ENCODE measurements around the gene FBF1. TPM values are rescaled to one million over a fixed set of nuclear protein-coding genes. Genes with fewer than 3 reads are reported as not detected.
"Not testable (repeated sequence)": the region's sequence is repeated elsewhere in the genome, so short reads cannot be mapped to it uniquely, and the experiment has no call there.

The FBF1 gene
- total RNA-seq, 1 donor from 2014 or later = 5.1 TPM

DNA sequence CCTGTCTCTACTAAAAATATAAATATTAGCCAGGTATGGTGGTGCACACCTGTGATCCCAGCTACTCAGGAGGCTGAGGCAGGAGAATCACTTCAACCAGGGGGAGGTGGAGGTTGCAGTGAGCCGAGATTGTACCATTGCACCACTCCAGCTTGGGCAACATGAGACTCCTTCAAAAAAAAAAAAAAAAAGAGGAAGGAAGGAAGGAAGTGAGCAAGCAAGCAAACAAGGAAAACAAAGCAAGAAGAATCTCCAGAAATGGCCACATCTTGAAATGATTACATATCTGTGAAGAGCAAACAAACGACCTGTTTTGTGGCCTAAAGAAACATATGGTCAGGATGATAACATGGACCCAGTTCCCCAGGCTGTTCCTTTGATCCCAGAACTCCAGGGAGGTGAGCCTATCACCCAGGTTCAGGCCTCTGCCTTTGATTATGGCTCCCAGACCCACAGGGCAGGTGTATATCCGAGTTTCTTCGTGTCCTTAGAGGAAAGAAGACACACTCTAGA lies 29.2 kb upstream of the FBF1 start:
- DNase-seq (ENCODE audit: low read depth) (no peak), FAIRE-seq (no peak)
- Histone ChIP-seq H3K4me3 (ENCODE audit: insufficient read depth, low read depth, low read length) (no peak overlapping the region), H3K9me3 (ENCODE audit: insufficient read depth, low read depth, low read length) (no peaks in the 10 kb centered on the region), H2AFZ (ENCODE audit: low read depth, low read length) (no peak overlapping the region), H3K9ac (ENCODE audit: low read length) (no peak overlapping the region), H3K36me3 (ENCODE audit: insufficient read depth, low read length) (peaks cover 6% of the 10 kb centered on the region), H3K79me2 (ENCODE audit: insufficient read depth, low read length) (peaks cover 27% of the 10 kb centered on the region), H3K4me2 (ENCODE audit: low read length) (no peak overlapping the region), H3K4me1 (ENCODE audit: insufficient read depth, low read length) (no peaks in the 10 kb centered on the region), H3K27ac (ENCODE audit: low read depth, low read length) (no peak overlapping the region), H4K20me1 (ENCODE audit: insufficient read depth, low read length) (peaks cover 19% of the 10 kb centered on the region), H3K27me3 (ENCODE audit: insufficient read depth, low read length) (no peaks in the 10 kb centered on the region)
- TF ChIP-seq CTCF (IDR thresholded peaks at IDR 0.05; ENCODE audit: insufficient read depth, low read depth, low read length) = no peak
- no peak for TF ChIP-seq EZH2 (IDR thresholded peaks at IDR 0.05; ENCODE audit: insufficient read depth, low read length)
- no peak overlapping the region for H3K4me3 Mint-ChIP-seq (ENCODE audit: unreplicated experiment)
- no peak overlapping the region for H3K27ac Mint-ChIP-seq (ENCODE audit: unreplicated experiment)
- peaks cover 23% of the 10 kb centered on the region for H3K36me3 Mint-ChIP-seq (ENCODE audit: low read depth, unreplicated experiment)
- H3K9me3 Mint-ChIP-seq (ENCODE audit: unreplicated experiment) = no peaks in the 10 kb centered on the region
- peaks cover 2% of the 10 kb centered on the region for H3K4me1 Mint-ChIP-seq (ENCODE audit: low read depth, unreplicated experiment)
- H3K27me3 Mint-ChIP-seq (ENCODE audit: low read depth, unreplicated experiment) = no peaks in the 10 kb centered on the region

DNA sequence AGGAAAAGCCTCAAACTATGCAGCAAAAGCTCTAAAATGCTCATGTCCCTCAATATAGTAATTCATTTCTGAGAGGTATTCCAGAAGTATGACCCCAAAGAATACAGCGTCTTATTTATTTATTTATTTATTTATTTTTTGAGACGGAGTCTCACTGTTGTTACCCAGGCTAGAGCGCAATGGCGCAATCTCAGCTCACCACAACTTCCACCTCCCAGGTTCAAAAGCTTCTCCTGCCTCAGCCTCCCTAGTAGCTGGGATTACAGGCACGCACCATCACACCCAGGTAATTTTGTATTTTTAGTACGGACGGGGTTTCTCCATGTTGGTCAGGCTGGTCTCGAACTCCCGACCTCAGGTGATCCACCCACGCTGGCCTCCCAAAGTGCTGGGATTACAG lies 28.2 kb upstream of the FBF1 start:
- not testable (repeated sequence) for H3K9ac ChIP-seq (ENCODE audit: low read length); DNase-seq (ENCODE audit: low read depth); H3K9me3 Mint-ChIP-seq (ENCODE audit: unreplicated experiment); H3K9me3 ChIP-seq (ENCODE audit: insufficient read depth, low read depth, low read length); H2AFZ ChIP-seq (ENCODE audit: low read depth, low read length); H3K4me3 Mint-ChIP-seq (ENCODE audit: unreplicated experiment); H3K4me1 Mint-ChIP-seq (ENCODE audit: low read depth, unreplicated experiment); H3K27ac Mint-ChIP-seq (ENCODE audit: unreplicated experiment); H3K36me3 ChIP-seq (ENCODE audit: insufficient read depth, low read length); H3K4me1 ChIP-seq (ENCODE audit: insufficient read depth, low read length); H3K27me3 Mint-ChIP-seq (ENCODE audit: low read depth, unreplicated experiment); H3K27ac ChIP-seq (ENCODE audit: low read depth, low read length); H3K27me3 ChIP-seq (ENCODE audit: insufficient read depth, low read length); FAIRE-seq; H3K4me3 ChIP-seq (ENCODE audit: insufficient read depth, low read depth, low read length); H3K4me2 ChIP-seq (ENCODE audit: low read length)
- H3K79me2 ChIP-seq (ENCODE audit: insufficient read depth, low read length) = peaks cover 27% of the 10 kb centered on the region
- H3K36me3 Mint-ChIP-seq (ENCODE audit: low read depth, unreplicated experiment) = peaks cover 24% of the 10 kb centered on the region
- H4K20me1 ChIP-seq (ENCODE audit: insufficient read depth, low read length) = peaks cover 23% of the 10 kb centered on the region

- H3K4me2 ChIP-seq (ENCODE audit: low read length) = no peak overlapping the region
- H3K79me2 ChIP-seq (ENCODE audit: insufficient read depth, low read length) = peaks cover 23% of the 10 kb centered on the region
- no peak overlapping the region for H3K27ac ChIP-seq (ENCODE audit: low read depth, low read length)
- no peak overlapping the region for H3K4me3 ChIP-seq (ENCODE audit: insufficient read depth, low read depth, low read length)
- H2AFZ ChIP-seq (ENCODE audit: low read depth, low read length) = no peak overlapping the region
- H3K27ac Mint-ChIP-seq (ENCODE audit: unreplicated experiment) = no peak overlapping the region
- FAIRE-seq = no peak
- H3K36me3 Mint-ChIP-seq (ENCODE audit: low read depth, unreplicated experiment) = peaks cover 10% of the 10 kb centered on the region
- no peak overlapping the region for H3K4me3 Mint-ChIP-seq (ENCODE audit: unreplicated experiment)
- H3K27me3 ChIP-seq (ENCODE audit: insufficient read depth, low read length) = no peaks in the 10 kb centered on the region
- no peak overlapping the region for H3K9ac ChIP-seq (ENCODE audit: low read length)
- no peaks in the 10 kb centered on the region for H3K9me3 ChIP-seq (ENCODE audit: insufficient read depth, low read depth, low read length)
- TF ChIP-seq CTCF (IDR thresholded peaks at IDR 0.05; ENCODE audit: insufficient read depth, low read depth, low read length) (no peak), EZH2 (IDR thresholded peaks at IDR 0.05; ENCODE audit: insufficient read depth, low read length) (no peak)
- H3K27me3 Mint-ChIP-seq (ENCODE audit: low read depth, unreplicated experiment) = no peaks in the 10 kb centered on the region
- DNase-seq (ENCODE audit: low read depth) = no peak
- H4K20me1 ChIP-seq (ENCODE audit: insufficient read depth, low read length) = peaks cover 36% of the 10 kb centered on the region
- no peaks in the 10 kb centered on the region for H3K9me3 Mint-ChIP-seq (ENCODE audit: unreplicated experiment)
- H3K4me1 Mint-ChIP-seq (ENCODE audit: low read depth, unreplicated experiment) = no peaks in the 10 kb centered on the region
- H3K4me1 ChIP-seq (ENCODE audit: insufficient read depth, low read length) = no peaks in the 10 kb centered on the region
- H3K36me3 ChIP-seq (ENCODE audit: insufficient read depth, low read length) = peaks cover 3% of the 10 kb centered on the region
Measured at GRCh38 chr17:75965468-75965867, 24.6 kb upstream of the FBF1 start.

Data from astrocyte (in vitro differentiated cells and primary cell).